Ramos (cell line): ENCODE results near the gene POU2F1.

Source experiments
- in situ Hi-C: fragments of 300-500 bp; cut with MboI; formaldehyde crosslinking; loops from one replicate; pipeline ENCODE4 v1.14.3; 2022; ENCODE audit warnings: low sequenced_read_pairs; ENCODE audit not compliant: unreplicated experiment

The POU2F1 gene

GRCh38 chr1:167431909-167432650 is 211.4 kb downstream of the POU2F1 start:
- in situ Hi-C loops = loop anchor here (25.0 kb wide), 1 partner anchor 520 kb away; no protein-coding TSS in a partner anchor

GRCh38 chr1:167432780-167433179 is 212.1 kb downstream of the POU2F1 start:
- in situ Hi-C loops = loop anchor here (25.0 kb wide), 1 partner anchor 520 kb away; no protein-coding TSS in a partner anchor

GRCh38 chr1:167433884-167434283 is 213.2 kb downstream of the POU2F1 start:
- in situ Hi-C loops = loop anchor here (25.0 kb wide), 1 partner anchor 522 kb away; no protein-coding TSS in a partner anchor

GRCh38 chr1:167434306-167434705 is 213.6 kb downstream of the POU2F1 start:
- in situ Hi-C loops = loop anchor here (25.0 kb wide), 1 partner anchor 522 kb away; no protein-coding TSS in a partner anchor

GRCh38 chr1:167435484-167435883 is 214.8 kb downstream of the POU2F1 start:
- in situ Hi-C loops = loop anchor here (25.0 kb wide), 1 partner anchor 523 kb away; no protein-coding TSS in a partner anchor

- in situ Hi-C loops = loop anchor here (25.0 kb wide), 1 partner anchor 526 kb away; no protein-coding TSS in a partner anchor
Measured at GRCh38 chr1:167438171-167439138, 217.8 kb downstream of the POU2F1 start.

GRCh38 chr1:167439301-167439988 is 218.8 kb downstream of the POU2F1 start:
- in situ Hi-C loops = loop anchor here (25.0 kb wide), 1 partner anchor 527 kb away; no protein-coding TSS in a partner anchor

- in situ Hi-C loops = loop anchor here (5.0 to 25.0 kb wide), 5 partner anchors 38 to 528 kb away; no protein-coding TSS in a partner anchor
Measured at GRCh38 chr1:167440345-167440744, 219.7 kb downstream of the POU2F1 start.

- in situ Hi-C loops = loop anchor here (5.0 to 25.0 kb wide), 5 partner anchors 38 to 528 kb away; no protein-coding TSS in a partner anchor
Measured at GRCh38 chr1:167440776-167441175, 220.1 kb downstream of the POU2F1 start.

GRCh38 chr1:167441222-167441621 is 220.5 kb downstream of the POU2F1 start:
- in situ Hi-C loops = loop anchor here (5.0 to 25.0 kb wide), 5 partner anchors 39 to 529 kb away; no protein-coding TSS in a partner anchor

- in situ Hi-C loops = loop anchor here (5.0 to 25.0 kb wide), 5 partner anchors 40 to 530 kb away; no protein-coding TSS in a partner anchor
Measured at GRCh38 chr1:167442142-167442848, 221.6 kb downstream of the POU2F1 start.

- in situ Hi-C loops = loop anchor here (5.0 to 25.0 kb wide), 5 partner anchors 41 to 531 kb away; no protein-coding TSS in a partner anchor
Measured at GRCh38 chr1:167442854-167443565, 222.3 kb downstream of the POU2F1 start.

GRCh38 chr1:167443757-167444156 is 223.1 kb downstream of the POU2F1 start:
- in situ Hi-C loops = loop anchor here (5.0 to 25.0 kb wide), 5 partner anchors 41 to 531 kb away; no protein-coding TSS in a partner anchor

GRCh38 chr1:167446966-167447365 is 226.3 kb downstream of the POU2F1 start:
- in situ Hi-C loops = loop anchor here (10.0 to 25.0 kb wide), 2 partner anchors 88 to 535 kb away; no protein-coding TSS in a partner anchor

- in situ Hi-C loops = loop anchor here (10.0 to 25.0 kb wide), 2 partner anchors 87 to 535 kb away; no protein-coding TSS in a partner anchor
Measured at GRCh38 chr1:167447521-167448136, 226.9 kb downstream of the POU2F1 start.

- in situ Hi-C loops = no loop called here
Measured at GRCh38 chr1:167450843-167451242, 230.2 kb downstream of the POU2F1 start.

GRCh38 chr1:167452483-167452882 is 231.8 kb downstream of the POU2F1 start:
- in situ Hi-C loops = no loop called here

GRCh38 chr1:167453123-167453522 is 232.4 kb downstream of the POU2F1 start:
- in situ Hi-C loops = no loop called here
